GM23248 (cell line): ENCODE results near the gene PHETA2.

Source experiments
- EZH2 ChIP-seq: fragments of 200-600 bp; sonication (generic); IDR thresholded peaks from 2 replicates; pipeline ENCODE4 v1.6.1; 2018; ENCODE audit warnings: antibody characterized with exemption, mild to moderate bottlenecking; ENCODE audit not compliant: insufficient read depth, poor library complexity, severe bottlenecking
- EZH2phosphoT487 ChIP-seq: fragments of 200-600 bp; sonication (generic); IDR thresholded peaks from 2 replicates; pipeline ENCODE4 v1.6.1; 2018; ENCODE audit warnings: antibody characterized with exemption, moderate library complexity, mild to moderate bottlenecking, low read depth; ENCODE audit not compliant: insufficient read depth

- TF ChIP-seq EZH2 (no peak), EZH2phosphoT487 (no peak)
These were observed 3.6 kb downstream of the PHETA2 start for GRCh38 chr22:42077486-42078125.
